Measurements from ENCODE around the gene B3GALT5.
A peak's percentile ranks its signal among the peaks of the same experiment; 100 is the strongest.
"Not testable (repeated sequence)": the region's sequence is repeated elsewhere in the genome, so short reads cannot be mapped to it uniquely, and the experiment has no call there.

Gene B3GALT5, protein sequence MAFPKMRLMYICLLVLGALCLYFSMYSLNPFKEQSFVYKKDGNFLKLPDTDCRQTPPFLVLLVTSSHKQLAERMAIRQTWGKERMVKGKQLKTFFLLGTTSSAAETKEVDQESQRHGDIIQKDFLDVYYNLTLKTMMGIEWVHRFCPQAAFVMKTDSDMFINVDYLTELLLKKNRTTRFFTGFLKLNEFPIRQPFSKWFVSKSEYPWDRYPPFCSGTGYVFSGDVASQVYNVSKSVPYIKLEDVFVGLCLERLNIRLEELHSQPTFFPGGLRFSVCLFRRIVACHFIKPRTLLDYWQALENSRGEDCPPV

DNA sequence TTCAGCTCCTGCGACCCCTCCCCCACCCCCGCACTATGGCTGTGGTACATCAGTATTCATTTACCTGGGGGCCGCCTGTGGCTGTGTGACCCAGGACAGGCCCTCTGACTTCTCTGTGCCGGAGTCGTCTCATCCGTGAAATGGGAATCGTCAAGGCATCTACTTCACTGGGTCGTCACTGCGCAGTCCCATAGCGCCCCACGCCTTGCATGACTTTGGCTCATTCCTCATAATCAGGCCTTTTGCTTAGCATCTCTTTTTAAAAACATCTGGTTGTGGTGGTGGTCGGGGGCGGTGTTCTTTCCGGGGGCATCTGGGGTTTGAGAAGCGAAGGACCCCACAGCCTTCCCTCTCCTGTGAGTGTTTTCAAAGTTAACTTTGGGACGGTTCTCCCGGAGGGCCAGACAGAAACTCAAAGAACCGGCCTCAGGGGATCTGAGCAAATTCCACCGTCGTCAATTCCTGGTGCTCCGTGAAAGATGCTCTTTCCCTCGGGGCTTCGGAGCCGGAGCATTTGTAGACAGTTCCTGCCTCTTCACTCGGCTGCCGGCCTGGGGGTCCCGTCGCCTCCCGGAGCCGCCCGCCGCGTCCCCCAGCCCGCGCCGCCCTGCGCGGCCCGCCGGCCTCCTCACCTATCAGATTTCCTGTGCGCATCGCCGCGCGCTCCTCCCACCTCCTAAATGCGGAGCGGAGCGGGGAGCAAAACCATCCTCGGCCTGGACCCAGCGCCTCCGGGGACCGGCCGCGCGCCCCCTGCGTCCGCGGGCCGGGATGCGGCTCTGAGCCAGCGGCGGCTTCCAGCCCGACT is at the start of gene B3GALT5:
Gene B3GALT5 (plus strand): TSS at position 708 of the 808 bp plus-strand sequence. CDS start 47,620 bp downstream, outside the sequence.
- FAIRE-seq (no peak), DNase-seq (ENCODE audit: low spot score) (no peak)

DNA sequence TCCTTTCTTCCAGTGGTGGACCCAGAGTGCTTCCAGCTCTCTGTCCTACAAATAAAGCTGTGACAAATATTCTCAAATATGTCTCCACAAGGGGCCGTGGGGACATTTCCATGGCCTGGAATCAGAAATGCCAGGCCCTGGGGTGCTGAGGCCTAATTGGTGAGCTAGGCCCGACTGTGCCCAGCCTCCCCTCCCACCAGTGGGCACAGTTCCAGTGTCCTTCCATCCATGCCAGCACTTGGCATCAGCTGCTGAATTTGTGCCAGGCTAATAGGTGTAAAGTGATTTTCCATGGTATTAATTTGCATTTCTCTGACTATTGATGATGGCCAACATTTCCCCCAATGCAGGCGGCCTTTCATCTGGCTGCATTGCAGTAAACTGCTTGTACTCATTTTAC is 48.5 kb upstream of the B3GALT5 start:
- DNase-seq (ENCODE audit: low spot score) (no peak), FAIRE-seq (no peak)

DNA sequence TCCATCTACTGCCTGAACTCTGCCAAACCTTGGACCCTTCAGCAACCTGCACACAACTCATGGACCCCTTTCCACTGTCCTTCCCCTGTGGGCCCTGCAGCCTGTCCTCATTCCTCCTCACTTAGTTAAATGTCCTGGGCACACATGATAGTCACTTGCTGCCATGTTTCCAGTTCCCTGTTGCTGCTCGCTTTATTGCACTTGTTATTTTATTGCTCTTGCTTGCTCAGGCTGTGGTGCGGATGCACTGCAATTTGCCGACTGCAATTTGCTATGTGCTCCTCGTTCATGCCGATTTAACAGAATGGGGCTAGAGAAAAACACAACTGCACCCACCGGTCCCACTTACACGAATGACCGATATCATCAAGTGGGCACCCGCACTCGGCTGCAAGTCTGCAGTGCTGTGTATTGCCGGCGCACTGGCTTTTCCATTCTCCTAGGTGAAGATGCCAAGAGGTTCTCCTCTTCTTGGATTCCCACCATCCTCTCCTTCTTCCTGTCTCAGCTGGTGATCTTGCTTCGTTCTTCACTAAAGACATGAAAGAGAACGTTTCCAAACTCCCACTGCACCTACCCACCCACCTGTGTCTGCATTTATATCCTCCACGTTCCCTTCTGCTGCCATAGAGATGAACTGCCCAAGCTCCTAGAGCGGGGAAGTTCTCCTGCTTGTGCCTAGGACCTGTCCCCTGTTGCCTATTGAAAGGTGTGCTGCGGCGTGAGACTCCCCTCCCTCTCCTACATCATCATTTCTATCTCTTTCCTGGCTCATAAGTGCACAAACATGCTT is 45.4 kb upstream of the B3GALT5 start:
- no peak for FAIRE-seq
- no peak for DNase-seq (ENCODE audit: low spot score)

DNA sequence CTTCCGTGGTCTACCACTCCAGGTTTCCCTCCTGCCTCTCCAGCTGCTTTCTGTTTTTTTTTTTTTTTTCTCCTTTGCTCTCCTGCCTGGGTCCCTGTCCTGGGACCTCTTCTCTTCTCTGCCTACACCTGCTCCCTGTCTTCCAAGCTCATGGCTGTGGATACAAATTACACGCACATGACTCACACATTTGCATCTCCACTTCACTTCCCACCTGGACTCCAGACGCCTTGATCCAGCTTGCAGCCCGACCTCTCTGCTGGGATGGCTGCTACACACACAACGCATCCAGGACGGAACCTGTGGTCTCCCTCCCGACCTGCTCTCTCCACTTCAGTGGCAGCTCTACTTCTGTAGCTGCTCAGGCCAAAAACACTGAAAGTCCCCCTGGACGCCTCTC is 44.4 kb upstream of the B3GALT5 start:
- FAIRE-seq (no peak), DNase-seq (ENCODE audit: low spot score) (no peak)

DNA sequence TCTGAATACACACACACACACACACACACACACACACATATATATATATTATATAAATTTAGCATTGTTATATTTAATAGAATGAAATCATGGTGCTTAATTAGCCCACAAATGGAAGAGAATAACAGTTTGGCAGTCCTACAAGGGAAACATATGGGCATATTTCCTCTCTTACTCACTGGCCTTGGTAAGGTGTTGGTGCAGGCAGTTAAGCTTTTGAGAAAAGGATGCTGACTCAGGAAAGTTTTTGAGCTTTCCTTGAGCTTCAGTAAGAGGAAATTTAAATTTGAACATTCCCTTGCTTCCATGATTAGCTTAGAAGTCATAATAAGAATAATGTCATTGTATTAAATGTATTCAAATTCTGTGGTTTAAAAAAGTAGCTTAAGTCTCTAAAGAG is 37.0 kb upstream of the B3GALT5 start:
- FAIRE-seq: no peak
- no peak for DNase-seq (ENCODE audit: low spot score)

DNA sequence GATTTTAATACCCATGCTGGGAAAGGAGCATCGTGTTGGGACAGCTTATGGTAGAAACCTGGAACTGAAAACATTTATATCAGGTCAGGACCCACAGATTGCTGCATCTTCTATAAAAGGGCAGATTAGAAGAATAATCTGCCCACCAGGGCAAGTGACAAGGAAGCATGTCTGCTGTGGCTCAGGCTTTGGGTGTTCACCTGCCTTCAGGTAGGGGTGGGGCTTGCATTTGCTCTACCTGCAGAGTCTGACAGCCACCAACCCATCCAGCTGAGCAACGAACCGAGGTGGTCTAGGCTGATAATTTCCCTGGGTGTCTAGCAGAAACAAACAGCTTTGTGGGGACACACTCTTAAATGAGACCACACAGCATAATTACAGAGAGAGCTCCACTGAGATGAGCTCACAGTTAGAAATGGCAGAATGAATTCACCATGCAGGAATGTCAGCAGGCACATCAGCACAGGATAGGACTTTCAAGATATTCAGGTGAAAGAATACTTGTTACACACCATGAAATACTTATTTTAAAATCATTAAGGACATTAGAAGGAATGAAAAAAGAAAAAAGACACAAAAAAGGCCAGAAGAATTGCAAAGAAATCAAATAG is 36.1 kb upstream of the B3GALT5 start:
- DNase-seq (ENCODE audit: low spot score) (no peak), FAIRE-seq (no peak)

DNA sequence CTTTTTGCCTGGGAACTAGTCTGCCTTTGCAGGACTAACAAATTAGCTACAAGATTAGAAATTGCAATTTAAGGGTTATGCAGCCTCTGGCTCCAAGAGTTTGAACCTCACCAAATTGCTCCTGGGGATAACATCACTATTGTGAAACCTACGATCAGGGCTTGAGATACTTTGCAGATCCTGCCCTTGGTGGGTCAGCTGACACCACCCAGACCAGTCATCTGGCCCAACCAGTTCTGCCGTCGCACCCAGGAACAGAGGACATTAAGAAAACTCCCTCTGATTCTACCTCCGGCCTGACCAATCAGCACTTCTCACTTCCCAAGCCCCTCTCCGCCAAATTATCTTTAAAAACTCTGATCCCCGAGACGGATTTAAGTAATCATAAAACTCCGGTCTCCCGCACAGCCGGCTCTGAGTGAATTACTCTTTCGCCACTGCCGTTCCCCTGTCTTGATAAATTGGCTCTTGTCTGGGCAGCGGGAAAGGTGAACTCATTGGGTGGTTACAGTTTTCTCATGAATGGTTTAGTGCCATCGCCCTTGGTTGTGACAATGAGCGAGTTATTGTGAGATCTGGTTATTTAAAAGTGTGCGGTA is 32.9 kb upstream of the B3GALT5 start:
- no peak for FAIRE-seq

DNA sequence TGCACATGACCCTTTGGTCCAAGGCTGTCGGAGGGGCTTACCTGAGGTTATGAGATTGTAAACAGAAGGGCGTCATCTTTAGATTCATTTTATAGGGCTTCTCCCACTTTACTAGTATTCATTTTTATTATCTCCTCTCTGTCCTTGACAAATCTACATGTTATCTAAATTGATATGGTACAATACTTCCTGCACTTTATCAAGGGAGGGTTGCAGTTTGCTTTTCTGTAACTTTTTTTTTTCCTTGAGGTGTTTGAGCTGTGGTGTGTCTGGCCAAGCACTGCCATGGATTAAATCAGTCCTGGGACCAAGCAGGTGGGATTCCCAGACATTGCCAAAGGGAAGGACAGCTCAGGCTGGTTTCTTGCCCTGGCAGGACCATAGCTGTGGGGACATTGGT is 32.0 kb upstream of the B3GALT5 start:
- no peak for DNase-seq (ENCODE audit: low spot score)
- FAIRE-seq: no peak

More for the DNA sequence above, 32.9 kb upstream of the B3GALT5 start:
- DNase-seq (ENCODE audit: low spot score): no peak

DNA sequence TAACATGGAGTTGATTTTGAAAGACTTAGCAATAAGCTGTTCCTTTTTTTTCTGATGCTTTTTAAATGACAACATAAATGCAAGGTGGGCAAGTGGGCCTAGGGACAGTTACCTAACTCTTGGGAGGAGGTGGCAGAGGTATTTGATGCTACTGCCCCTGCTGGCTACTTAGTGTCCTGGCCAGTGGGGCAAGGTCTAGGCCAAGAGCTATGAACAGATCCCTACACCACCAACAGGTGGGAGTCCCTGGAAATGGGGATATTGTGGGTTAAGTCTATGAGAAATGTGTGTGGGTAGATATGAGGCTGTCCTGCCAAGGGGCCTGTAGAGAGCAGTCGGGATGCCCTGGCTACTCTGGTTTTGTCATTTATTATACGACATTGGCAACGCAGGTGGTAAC is 31.3 kb upstream of the B3GALT5 start:
- DNase-seq (ENCODE audit: low spot score): no peak
- FAIRE-seq: no peak

DNA sequence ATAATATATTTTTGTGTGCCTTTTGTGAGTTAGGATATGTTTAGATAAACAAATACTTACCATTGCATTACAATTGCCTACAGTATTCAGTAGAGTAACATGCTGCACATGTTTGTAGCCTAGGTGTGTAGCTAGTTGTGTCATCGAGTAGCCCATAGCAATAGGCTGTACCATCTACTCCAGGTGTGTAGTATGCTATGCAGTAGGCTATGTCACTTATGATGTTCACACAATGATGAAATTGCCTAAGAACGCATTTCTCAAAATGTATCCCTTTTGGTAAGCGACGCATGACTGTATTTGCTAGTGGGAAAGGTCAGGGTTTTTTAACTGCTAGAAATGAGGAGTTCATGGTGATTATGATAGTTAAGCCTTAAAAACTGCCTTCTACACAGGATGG is 30.0 kb upstream of the B3GALT5 start:
- no peak for FAIRE-seq
- DNase-seq (ENCODE audit: low spot score): no peak

DNA sequence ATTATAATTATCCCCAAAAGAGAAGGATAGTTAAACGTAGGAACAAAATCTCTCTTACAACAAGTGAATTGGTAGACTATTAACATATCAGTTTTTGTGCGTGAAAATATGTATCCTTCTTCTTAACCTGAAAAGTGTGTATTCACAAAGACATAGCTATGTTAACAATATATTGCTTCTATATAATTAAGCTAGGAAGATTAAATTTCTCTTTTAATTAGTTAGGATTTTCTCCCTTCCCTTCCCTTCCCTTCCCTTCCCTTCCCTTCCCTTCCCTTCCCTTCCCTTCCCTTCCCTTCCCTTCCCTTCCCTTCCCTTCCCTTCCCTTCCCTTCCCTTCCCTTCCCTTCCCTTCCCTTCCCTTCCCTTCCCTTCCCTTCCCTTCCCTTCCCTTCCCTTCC is 29.2 kb upstream of the B3GALT5 start:
- not testable (repeated sequence) for FAIRE-seq; DNase-seq (ENCODE audit: low spot score)

DNA sequence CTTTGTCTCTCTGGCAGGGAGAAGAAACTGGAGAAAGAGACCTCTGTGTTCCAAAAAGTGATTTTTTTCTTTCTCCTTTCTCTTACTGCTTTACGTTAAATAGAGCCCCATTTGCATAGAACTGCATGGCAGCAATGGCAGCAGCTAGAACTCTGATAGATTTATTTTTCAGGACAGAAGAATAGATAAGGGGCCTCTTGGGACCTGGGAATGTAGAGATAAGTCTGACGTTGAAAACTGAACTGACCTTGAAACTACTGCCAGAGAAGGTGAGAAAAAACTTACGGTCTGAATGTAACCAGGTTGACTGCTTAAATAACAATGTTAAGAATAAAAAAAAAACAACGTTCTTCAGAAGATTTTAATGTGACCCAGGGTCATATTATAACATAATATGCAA is 25.4 kb upstream of the B3GALT5 start:
- FAIRE-seq: no peak
- no peak for DNase-seq (ENCODE audit: low spot score)

DNA sequence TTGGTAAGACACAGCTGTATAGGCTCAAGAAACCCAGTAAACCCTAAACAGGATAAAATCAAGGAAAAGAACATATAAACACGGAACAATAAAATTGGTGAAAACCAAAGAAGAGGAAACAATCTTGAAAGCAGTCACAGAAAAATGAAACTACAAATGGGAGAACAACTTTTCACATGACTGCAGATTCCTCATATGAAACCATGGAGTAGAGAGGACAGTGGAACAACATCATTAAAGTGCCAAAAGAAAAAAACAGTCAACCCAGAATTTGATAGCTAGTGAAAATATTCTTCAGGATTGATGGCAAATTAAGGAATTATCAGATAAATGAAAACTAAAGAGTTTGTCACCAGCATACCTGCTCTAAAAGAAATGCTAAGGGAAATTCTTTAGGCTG is 23.9 kb upstream of the B3GALT5 start:
- DNase-seq (ENCODE audit: low spot score) (no peak), FAIRE-seq (no peak)

DNA sequence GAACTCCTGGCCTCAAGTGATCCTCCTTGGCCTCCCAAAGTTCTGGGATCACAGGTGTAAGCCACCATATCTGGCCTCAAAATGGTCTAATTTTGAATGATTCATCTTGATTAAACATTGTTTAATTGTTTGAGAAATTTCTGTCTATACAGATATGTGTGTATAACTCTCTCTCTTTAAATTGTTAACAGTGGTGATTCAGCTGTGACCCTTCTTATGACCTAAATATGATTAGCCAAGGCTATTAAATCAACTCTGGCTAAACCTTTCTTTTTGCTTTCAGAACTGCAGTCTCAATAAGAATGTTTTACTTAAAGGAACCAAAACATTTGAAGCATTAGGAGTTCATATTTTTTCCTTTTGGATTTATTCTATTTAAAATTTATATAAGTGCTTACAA is 19.2 kb upstream of the B3GALT5 start:
- FAIRE-seq (peak; percentile 42), DNase-seq (ENCODE audit: low spot score) (no peak)

DNA sequence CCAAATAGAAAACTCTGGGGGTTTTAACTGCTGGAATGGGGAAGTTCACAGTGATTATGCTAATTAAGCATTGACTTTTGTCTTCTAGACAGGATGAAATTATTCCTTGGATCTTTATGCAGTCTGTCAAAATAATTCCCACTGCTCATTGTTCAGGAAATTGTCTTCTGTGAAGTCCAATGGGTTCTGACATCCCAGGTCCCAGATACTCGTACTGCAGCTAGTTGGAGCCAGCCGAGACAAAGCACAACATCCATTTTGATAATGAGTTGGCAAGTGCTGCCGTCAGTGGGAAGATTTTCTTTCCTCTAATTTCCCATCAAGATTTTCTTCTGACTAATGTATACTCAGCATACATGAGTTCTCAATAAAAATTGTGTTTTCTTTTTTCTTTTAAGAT is 17.3 kb upstream of the B3GALT5 start:
- no peak for FAIRE-seq
- DNase-seq (ENCODE audit: low spot score): no peak

DNA sequence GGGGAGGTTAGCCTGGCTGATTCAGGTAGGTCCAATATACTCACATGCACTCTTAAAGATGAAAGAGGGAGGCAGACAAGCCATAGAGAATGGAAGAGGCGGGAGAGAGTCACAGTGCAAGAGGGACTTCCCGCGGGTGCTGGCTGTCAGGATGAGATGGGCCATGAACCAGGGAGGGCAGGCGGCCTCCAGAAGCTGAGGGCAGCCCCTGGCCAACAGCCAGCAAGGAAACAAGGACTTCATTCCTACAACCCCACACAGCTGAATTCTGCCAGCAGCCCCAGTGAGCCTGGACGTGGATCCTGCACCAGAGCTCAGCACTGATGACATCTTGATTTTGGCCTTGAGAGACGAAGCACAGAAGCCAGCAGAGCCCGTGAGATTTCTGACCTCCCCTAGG is 15.1 kb upstream of the B3GALT5 start:
- DNase-seq (ENCODE audit: low spot score): no peak
- no peak for FAIRE-seq

DNA sequence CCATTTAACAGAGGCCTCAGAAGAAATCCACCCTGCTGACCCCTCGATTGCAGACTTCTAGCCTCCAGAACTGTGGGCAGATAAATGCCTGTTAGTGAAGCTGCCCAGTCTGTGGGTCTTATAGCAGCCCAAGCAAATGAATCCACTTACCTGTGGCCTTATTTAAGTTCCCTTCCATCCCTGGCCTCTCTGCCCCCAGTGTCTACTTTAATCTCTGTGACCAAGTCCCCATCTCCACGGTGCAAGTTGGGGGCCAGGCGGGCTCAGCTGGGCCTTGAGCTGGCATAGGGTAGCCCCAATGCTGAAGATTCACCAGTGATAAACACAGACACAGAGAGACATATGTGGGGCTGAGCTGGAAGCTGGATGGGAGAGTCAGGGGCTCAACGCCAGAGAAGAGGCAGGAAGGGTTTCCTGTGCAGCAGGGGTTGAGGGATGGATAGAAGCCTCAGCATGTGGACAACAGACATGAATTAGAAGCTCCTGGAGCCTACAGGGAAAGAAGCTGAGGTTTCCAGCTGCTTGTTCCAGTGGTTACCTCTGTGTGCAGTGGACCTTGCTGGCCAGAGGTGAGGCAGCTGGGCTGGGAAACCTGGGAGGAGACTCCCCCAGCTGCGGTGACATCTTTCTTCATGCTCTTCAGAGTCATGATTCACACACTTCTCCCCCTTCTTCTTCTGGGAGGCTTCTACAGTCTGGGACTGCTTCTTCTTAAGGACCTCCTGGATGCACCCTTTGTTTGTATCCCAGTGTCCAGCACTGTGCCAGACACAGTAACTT is 13.4 kb upstream of the B3GALT5 start:
- DNase-seq (ENCODE audit: low spot score): peak; percentile 31
- FAIRE-seq: no peak

DNA sequence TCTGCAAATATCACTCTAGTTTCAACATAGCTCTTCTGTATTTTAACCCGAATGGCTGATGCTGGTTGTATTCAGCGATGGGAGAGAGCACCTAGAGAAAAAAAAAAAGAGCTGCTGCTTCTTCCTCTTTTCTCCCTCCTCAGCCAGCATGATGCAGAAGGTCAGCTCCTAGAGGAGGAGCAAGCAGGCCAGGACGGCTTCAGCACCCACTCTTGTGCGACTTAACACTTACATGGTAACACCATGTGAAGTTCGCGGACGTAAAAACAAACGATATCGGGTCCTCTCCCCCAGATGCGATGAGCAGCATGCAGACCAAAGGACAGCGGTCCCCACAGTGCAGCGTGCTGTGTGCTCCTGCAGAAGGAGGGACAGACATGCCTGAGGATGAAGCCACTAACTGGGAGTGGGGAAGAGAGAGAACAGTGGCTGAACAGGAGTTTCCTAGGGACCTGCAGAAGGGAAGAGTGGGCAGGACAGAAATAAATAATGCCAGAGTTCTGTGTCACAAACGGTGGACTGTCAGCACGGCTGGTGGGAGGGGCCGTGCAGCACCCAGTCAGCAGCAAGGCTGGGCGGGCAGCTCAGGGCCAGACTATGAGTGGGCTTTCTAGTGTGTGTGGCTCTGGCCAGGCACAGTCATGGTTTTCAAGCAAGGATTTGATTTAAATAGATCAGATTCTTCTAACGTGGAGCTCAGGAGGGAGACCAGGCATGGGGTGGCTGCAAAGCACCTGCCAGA is 11.4 kb upstream of the B3GALT5 start:
- no peak for DNase-seq (ENCODE audit: low spot score)
- FAIRE-seq: no peak

DNA sequence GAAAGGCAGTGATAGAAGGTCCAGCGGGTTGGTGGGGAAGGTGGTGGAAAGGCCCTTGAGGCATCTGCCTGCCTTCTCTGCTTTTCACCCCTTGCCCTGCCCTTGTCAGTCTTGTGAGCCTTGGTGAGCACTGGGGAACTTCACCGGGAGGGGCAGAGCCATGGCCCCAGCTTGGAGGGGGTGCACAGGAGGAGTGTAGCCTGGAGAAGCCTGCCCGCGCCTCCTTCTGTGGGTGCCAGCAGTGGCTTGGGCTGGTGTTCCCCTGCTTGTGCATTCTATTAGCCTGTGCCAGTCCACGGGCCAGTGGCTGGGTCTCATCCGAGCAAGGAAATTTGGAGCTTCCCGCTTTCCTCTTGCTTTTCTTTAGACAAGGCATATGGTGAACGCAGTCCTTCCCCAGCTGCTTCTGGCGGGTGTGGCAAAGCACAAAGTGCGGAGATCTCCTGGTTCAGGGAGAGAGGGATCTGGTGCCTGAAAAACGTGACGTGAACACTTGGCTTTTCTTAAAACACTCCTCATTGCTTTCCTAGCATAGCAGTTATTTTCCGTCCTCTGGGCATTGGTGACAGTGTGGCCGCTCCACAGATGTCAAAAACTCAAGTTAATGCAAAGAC is 10.6 kb upstream of the B3GALT5 start:
- DNase-seq (ENCODE audit: low spot score): no peak
- no peak for FAIRE-seq

Measured in RCC 7860 (cell line).